ENCODE data around the gene MKI67. TPM values are rescaled to one million over a fixed set of nuclear protein-coding genes. Genes with fewer than 3 reads are reported as not detected.
A peak's percentile ranks its signal among the peaks of the same experiment; 100 is the strongest.

MKI67 gene
- total and polyA plus RNA-seq, 9 of the 15 experiments (the other 6 are each of a cell fraction or from before 2014, with no cell fraction given) = 11.8 to 86.5 (median 36.0) TPM

- CTCF ChIA-PET (ENCODE audit: low intra/inter-chr PET ratio) = no interaction called here
Observed at GRCh38 chr10:128047351-128047750, 78.9 kb downstream of the MKI67 start.

GRCh38 chr10:128046953-128047290 lies 79.3 kb downstream of the MKI67 start:
- in situ Hi-C loops (cut with MboI) (no loop called here), intact Hi-C loops (cut with micrococcal nuclease) (no loop called here)
- DNase-seq (ENCODE audit: extremely low read depth in 1 of 4, low spot score in 3 of 4) = no peak
- Histone ChIP-seq H3K9me3 (replicated peaks; ENCODE audit: control insufficient read depth, insufficient read depth, low read depth, low read length) (no peaks in the 10 kb centered on the region), H4K20me1 (replicated peaks; ENCODE audit: control insufficient read depth, insufficient read depth, low read length) (no peaks in the 10 kb centered on the region), H3K9me1 (ENCODE audit: control insufficient read depth, insufficient read depth, low read length) (no peaks in the 10 kb centered on the region), H2AFZ (ENCODE audit: low read depth, low read length) (no peak overlapping the region), H3K4me1 (replicated peaks in 1 of 2; ENCODE audit: control insufficient read depth in 2 of 2, insufficient read depth in 2 of 2, low read length in 2 of 2) (peaks cover 0 to 4% of the 10 kb centered on the region in 2 experiments; a peak in 1 of 5 replicates), H3K79me2 (ENCODE audit: control insufficient read depth, insufficient read depth, low read length) (no peaks in the 10 kb centered on the region), H3K4me2 (ENCODE audit: insufficient read depth, low read length) (no peak overlapping the region), H3K27ac (ENCODE audit: extremely low read depth, low read depth, low read length) (no peak overlapping the region), H3K27me3 (ENCODE audit: control insufficient read depth in 2 of 2, insufficient read depth in 2 of 2, low read length in 2 of 2) (peaks cover 3 to 26% of the 10 kb centered on the region in 2 experiments; a peak in 3 of 5 replicates), H3K4me3 (no peak overlapping the region), H3K9ac (ENCODE audit: insufficient read depth in 1 of 2, low read depth in 2 of 2, low read length in 2 of 2) (no peak overlapping the region), H3K36me3 (ENCODE audit: control insufficient read depth, insufficient read depth, low read length) (no peaks in the 10 kb centered on the region)
- ATAC-seq = no peak
- ChIA-PET CTCF (ENCODE audit: low intra/inter-chr PET ratio) (no interaction called here), POLR2A (interaction anchor here (0.5 kb wide), 1 partner anchor 39 kb away, joined by 4 read pairs; no protein-coding TSS in a partner anchor)
- FAIRE-seq = no peak
- BruUV-seq (replicated peaks) = no TSS peak
- 7% methylated on average over 9 of the region's 10 CpGs for WGBS (ENCODE audit: insufficient coverage, low coverage, missing lambda C conversion rate)
- TF ChIP-seq POLR2AphosphoS5 (IDR thresholded peaks at IDR 0.05; ENCODE audit: control insufficient read depth, insufficient read depth, low read depth, low read length) = no peak
- no peak for TF ChIP-seq HDAC6 (IDR thresholded peaks at IDR 0.05; ENCODE audit: low read depth, low read length)
- TF ChIP-seq ZNF699 (CRISPR knock-in tag; IDR thresholded peaks at IDR 0.05; ENCODE audit: insufficient replicate concordance) = no peak
- TF ChIP-seq HDAC2 (IDR thresholded peaks at IDR 0.05) = no peak
- TF ChIP-seq ZNF133 (CRISPR knock-in tag; IDR thresholded peaks at IDR 0.05) = no peak
- TF ChIP-seq ZNF592 (IDR thresholded peaks at IDR 0.05) = no peak
- no peak for TF ChIP-seq SUPT5H (IDR thresholded peaks at IDR 0.05)
- no peak for TF ChIP-seq ZBTB49 (CRISPR knock-in tag; IDR thresholded peaks at IDR 0.05; ENCODE audit: borderline replicate concordance)

More at GRCh38 chr10:128047351-128047750, 78.9 kb downstream of the MKI67 start:
- Histone ChIP-seq H3K4me2 (ENCODE audit: insufficient read depth, low read length) (no peak overlapping the region), H3K9me1 (ENCODE audit: control insufficient read depth, insufficient read depth, low read length) (no peaks in the 10 kb centered on the region), H3K79me2 (ENCODE audit: control insufficient read depth, insufficient read depth, low read length) (no peaks in the 10 kb centered on the region), H3K4me3 (no peak overlapping the region), H4K20me1 (replicated peaks; ENCODE audit: control insufficient read depth, insufficient read depth, low read length) (no peaks in the 10 kb centered on the region), H3K27ac (ENCODE audit: extremely low read depth, low read depth, low read length) (no peak overlapping the region), H3K9ac (ENCODE audit: insufficient read depth in 1 of 2, low read depth in 2 of 2, low read length in 2 of 2) (no peak overlapping the region), H3K4me1 (replicated peaks in 1 of 2; ENCODE audit: control insufficient read depth in 2 of 2, insufficient read depth in 2 of 2, low read length in 2 of 2) (peaks cover 0 to 4% of the 10 kb centered on the region in 2 experiments; a peak in 1 of 5 replicates), H3K36me3 (ENCODE audit: control insufficient read depth, insufficient read depth, low read length) (no peaks in the 10 kb centered on the region), H2AFZ (ENCODE audit: low read depth, low read length) (no peak overlapping the region), H3K9me3 (replicated peaks; ENCODE audit: control insufficient read depth, insufficient read depth, low read depth, low read length) (no peaks in the 10 kb centered on the region), H3K27me3 (ENCODE audit: control insufficient read depth in 2 of 2, insufficient read depth in 2 of 2, low read length in 2 of 2) (peaks cover 3 to 26% of the 10 kb centered on the region in 2 experiments; a peak in 3 of 5 replicates)
- in situ Hi-C loops (cut with MboI) = no loop called here
- no TSS peak for BruUV-seq (replicated peaks)
- no peak for FAIRE-seq
- DNase-seq (ENCODE audit: extremely low read depth in 1 of 4, low spot score in 3 of 4) = peak; percentile 17 to 27 (median 23)
- intact Hi-C loops (cut with micrococcal nuclease) = no loop called here
- peak; percentile 40; the same call in 1 of the 2 replicates for TF ChIP-seq ZNF263 (CRISPR knock-in tag; IDR thresholded peaks at IDR 0.05; ENCODE audit: borderline replicate concordance)
- TF ChIP-seq ZNF764 (CRISPR knock-in tag; IDR thresholded peaks at IDR 0.05; ENCODE audit: low read depth) = no peak
- 2% methylated on average over 11 of the region's 17 CpGs for WGBS (ENCODE audit: insufficient coverage, low coverage, missing lambda C conversion rate)
- ATAC-seq = peak; percentile 75
- POLR2A ChIA-PET = interaction anchor here (0.5 kb wide), 1 partner anchor 39 kb away, joined by 4 read pairs; no protein-coding TSS in a partner anchor

All from K562 (cell line).